ENCODE results near the gene BARHL2.
A peak's percentile ranks its signal among the peaks of the same experiment; 100 is the strongest.

The BARHL2 gene

GRCh38 chr1:90708826-90709225, 8.3 kb downstream of the BARHL2 start:
- DNase-seq, result no peak

- no peak for DNase-seq
These were observed 8.8 kb downstream of the BARHL2 start for GRCh38 chr1:90708236-90708786.

- DNase-seq, result no peak
These were observed 9.8 kb downstream of the BARHL2 start for GRCh38 chr1:90707363-90707710.

DNA sequence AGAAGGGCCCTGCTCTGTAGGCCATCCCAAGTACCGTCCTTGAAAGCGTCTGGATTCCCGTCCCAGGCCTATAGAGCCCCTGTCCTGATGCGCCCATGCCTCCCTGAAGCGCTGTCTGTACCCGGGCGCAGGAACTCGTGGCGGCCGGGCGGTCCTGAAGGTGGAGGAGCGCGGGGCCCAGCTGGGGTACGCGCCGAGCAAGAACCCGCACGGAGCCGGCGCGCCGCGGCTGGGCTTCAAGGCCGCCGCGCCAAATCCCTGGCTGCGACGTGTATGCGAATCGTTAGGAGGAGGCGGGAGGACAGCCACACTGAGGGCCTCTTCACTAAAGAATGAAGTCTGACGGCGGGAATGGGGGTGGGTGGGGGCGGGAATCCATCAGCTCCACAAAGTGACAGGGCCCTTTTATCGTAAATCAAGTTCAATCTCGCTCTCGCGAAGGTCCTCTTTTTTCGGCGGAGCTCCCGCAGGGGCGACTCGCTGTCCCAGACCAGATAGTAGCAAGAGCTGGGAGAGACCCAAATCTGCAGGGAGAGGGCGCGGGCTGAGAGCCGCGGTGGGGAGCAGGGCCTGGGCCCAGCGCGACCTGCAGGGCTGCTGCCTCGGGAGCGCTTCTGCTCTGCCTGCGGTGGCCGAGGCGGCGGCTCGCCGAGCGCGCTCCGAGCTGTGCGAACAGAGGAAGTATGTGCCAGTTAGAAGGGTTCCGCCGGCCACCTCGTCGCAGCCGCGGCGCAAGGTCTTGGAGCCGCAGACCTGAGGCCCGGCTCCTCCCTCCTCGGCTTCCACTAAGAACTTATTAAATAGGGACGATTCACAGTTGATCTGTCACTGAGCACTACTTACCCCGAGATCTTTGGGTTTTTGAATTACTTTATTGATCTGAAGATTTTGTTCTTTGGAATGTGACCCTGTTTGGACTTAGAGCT, 10.4 kb downstream of the BARHL2 start:
- DNase-seq, result peak; percentile 54

- no peak for DNase-seq
These were observed 11.1 kb downstream of the BARHL2 start for GRCh38 chr1:90705956-90706355.

- DNase-seq, result no peak
These were observed 12.3 kb downstream of the BARHL2 start for GRCh38 chr1:90704817-90705216.

DNA sequence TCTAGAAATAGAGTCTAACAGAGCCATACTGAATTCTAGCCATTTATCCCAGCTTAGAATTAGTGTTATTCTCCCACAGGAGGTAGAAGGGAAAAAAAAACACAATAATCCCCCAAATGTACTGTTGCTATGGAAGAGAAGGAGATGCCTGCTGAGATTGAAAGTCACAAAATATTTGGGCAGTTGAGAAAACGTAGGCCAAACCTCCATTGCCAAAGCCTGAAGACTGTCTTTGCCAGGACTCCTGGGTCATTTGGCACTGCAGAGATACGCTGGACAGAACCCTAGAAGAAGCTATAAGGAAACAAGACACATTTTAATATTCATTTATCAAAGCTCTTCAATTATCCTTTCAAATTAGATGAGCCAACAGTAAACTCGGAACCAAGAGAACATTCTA, 22.3 kb downstream of the BARHL2 start:
- no peak for DNase-seq

DNA sequence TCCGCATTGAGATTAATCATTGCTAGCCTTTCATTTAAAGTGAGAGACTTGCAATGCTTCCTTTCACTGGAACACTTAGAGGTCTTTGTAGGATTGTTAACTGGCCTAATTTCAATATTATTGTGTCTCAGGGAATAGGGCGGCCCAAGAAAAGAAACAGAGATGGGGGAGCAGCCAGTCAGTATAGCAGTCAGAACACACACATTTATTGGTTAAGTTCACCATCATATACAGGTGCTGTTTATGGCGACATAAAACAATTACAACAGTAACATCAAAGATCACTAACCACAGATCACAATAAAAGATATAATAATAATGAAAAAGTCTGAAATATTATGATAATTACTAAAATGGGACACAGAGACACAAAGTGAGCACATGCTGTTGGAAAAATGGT, 29.4 kb downstream of the BARHL2 start:
- no peak for DNase-seq

- DNase-seq, result no peak
These were observed 41.8 kb downstream of the BARHL2 start for GRCh38 chr1:90675161-90675847.

GRCh38 chr1:90671741-90672140, 45.4 kb downstream of the BARHL2 start:
- DNase-seq, result no peak

- no peak for DNase-seq
These were observed 45.9 kb downstream of the BARHL2 start for GRCh38 chr1:90671251-90671650.

Data from NCI-H345 (cell line).